OCI-LY7 (cell line): ENCODE results near the gene FANCI. TPM values are rescaled to one million over a fixed set of nuclear protein-coding genes. Genes with fewer than 3 reads are reported as not detected.

Source experiments
- BruUV-seq: library from RNA; stranded (reverse); fragments of 400-500 nt; replicated peaks from 2 replicates; lab custom pipeline; 2021; lab: Mats Ljungman, UMichigan
- CTCF ChIA-PET: fragments of 300-600 bp; sonication (Branson Sonifier 250); formaldehyde crosslinking; loops from one replicate; lab custom pipeline; 2022; ENCODE audit warnings: antibody characterized with exemption; ENCODE audit not compliant: unreplicated experiment; lab: Charles Lee
- POLR2A ChIA-PET: fragments of 300-600 bp; sonication (Branson Sonifier 250); formaldehyde crosslinking; loops from one replicate; lab custom pipeline; 2022; ENCODE audit warnings: antibody characterized with exemption; lab: Charles Lee
- DNase-seq: peaks from one replicate; pipeline ENCODE4 v3.0.0-alpha.2; 2015; ENCODE audit warnings: low spot score
- H2AFZ ChIP-seq: fragments of 200-600 bp; sonication (generic), shearing (Covaris generic); 2 replicates; pipeline ENCODE4 v1.6.1; 2014; ENCODE audit warnings: mild to moderate bottlenecking, antibody characterized with exemption, low read length, moderate library complexity
- H3K27ac ChIP-seq: fragments of 200-600 bp; sonication (generic); 2 replicates; pipeline ENCODE4 v1.5.1; 2014; ENCODE audit warnings: mixed run types, low read depth, mild to moderate bottlenecking, moderate library complexity, low read length, inconsistent platforms; ENCODE audit not compliant: poor library complexity, severe bottlenecking
- H3K36me3 ChIP-seq: fragments of 200-600 bp; sonication (generic); 2 replicates; pipeline ENCODE4 v1.6.1; 2014; ENCODE audit warnings: mild to moderate bottlenecking, antibody characterized with exemption, low read length, moderate library complexity, mixed read lengths; ENCODE audit not compliant: insufficient read depth
- H3K4me1 ChIP-seq: fragments of 200-600 bp; sonication (generic); 2 replicates; pipeline ENCODE4 v1.5.1; 2014; ENCODE audit warnings: mild to moderate bottlenecking, low read length; ENCODE audit not compliant: insufficient read depth, poor library complexity, severe bottlenecking
- H3K4me2 ChIP-seq: fragments of 200-600 bp; sonication (generic); 2 replicates; pipeline ENCODE4 v1.6.1; 2014; ENCODE audit warnings: mild to moderate bottlenecking, low read length
- H3K4me3 ChIP-seq: fragments of 200-600 bp; sonication (generic); 2 replicates; pipeline ENCODE4 v1.5.1; 2014; ENCODE audit warnings: mild to moderate bottlenecking, low read depth, low read length; ENCODE audit not compliant: poor library complexity, severe bottlenecking
- H3K79me2 ChIP-seq: fragments of 200-600 bp; sonication (generic); 2 replicates; pipeline ENCODE4 v1.6.1; 2016; ENCODE audit warnings: low read depth, mild to moderate bottlenecking, low read length, moderate library complexity, mixed read lengths; ENCODE audit not compliant: insufficient read depth
- H3K9me2 ChIP-seq: fragments of 200-600 bp; sonication (generic); 2 replicates; pipeline ENCODE4 v1.6.1; 2016; ENCODE audit warnings: mild to moderate bottlenecking, low read length, mixed read lengths; ENCODE audit not compliant: insufficient read depth
- H3K9me3 ChIP-seq: fragments of 200-600 bp; sonication (generic); 2 replicates; pipeline ENCODE4 v1.6.1; 2014; ENCODE audit warnings: mild to moderate bottlenecking, mixed run types, low read length, mixed read lengths
- H4K20me1 ChIP-seq: fragments of 200-600 bp; sonication (generic); 2 replicates; pipeline ENCODE4 v1.6.1; 2014; ENCODE audit warnings: mild to moderate bottlenecking, antibody characterized with exemption, low read length, moderate library complexity, mixed read lengths; ENCODE audit not compliant: insufficient read depth
- CTCF ChIP-seq: fragments of 200-600 bp; sonication (generic); conservative IDR thresholded peaks from 2 replicates; pipeline ENCODE4 v1.5.1; 2014; ENCODE audit warnings: mild to moderate bottlenecking, antibody characterized with exemption, low read length, moderate library complexity, mixed read lengths
- EZH2phosphoT487 ChIP-seq: fragments of 200-600 bp; sonication (generic); IDR thresholded peaks from 2 replicates; pipeline ENCODE4 v1.6.1; 2018; ENCODE audit warnings: low read depth, borderline replicate concordance, mild to moderate bottlenecking, mixed run types, antibody characterized with exemption, low read length, moderate library complexity, mixed read lengths
- intact Hi-C: fragments of 100-400 bp; cut with micrococcal nuclease; formaldehyde crosslinking; loops from one replicate; pipeline ENCODE4 v1.10.0; 2022; ENCODE audit not compliant: unreplicated experiment
- total RNA-seq, 2 experiments: library from RNA; depleted of rRNA in 1 of 2; stranded (reverse); fragments of >200 nt in 1 of 2; shearing (Covaris generic) in 1 of 2; gene quantifications; 2 replicates each; pipeline ENCODE4 v1.2.3, GENCODE V29; 2014 to 2022

The FANCI gene
- total RNA-seq, 2 experiments from 2014 or later, result 112 to 211 TPM

GRCh38 chr15:89333011-89333860 is 89.5 kb downstream of the FANCI start:
- Histone ChIP-seq H3K9me2 (no peaks in the 10 kb centered on the region), H3K79me2 (peaks cover 49% of the 10 kb centered on the region), H3K9me3 (no peaks in the 10 kb centered on the region), H3K36me3 (peaks cover 52% of the 10 kb centered on the region), H3K4me2 (peak overlapping the region; percentile 85), H3K4me3 (peak overlapping the region; percentile 94), H2AFZ (no peak overlapping the region), H3K27ac (peak overlapping the region; percentile 60), H3K4me1 (peaks cover 39% of the 10 kb centered on the region), H4K20me1 (peaks cover 21% of the 10 kb centered on the region)
- CTCF ChIA-PET, result no interaction called here
- intact Hi-C loops, result no loop called here
- POLR2A ChIA-PET, result interaction anchor here (1.7 kb wide), 1 partner anchor 27 kb away, joined by 4 read pairs; no protein-coding TSS in a partner anchor
- TF ChIP-seq CTCF (no peak), EZH2phosphoT487 (no peak)
- peak; percentile 25 for DNase-seq
- TSS peak; percentile 37 for BruUV-seq

- Histone ChIP-seq H3K79me2 (peaks cover 49% of the 10 kb centered on the region), H3K4me3 (peak overlapping the region; percentile 94), H3K27ac (peak overlapping the region; percentile 60), H3K9me3 (no peaks in the 10 kb centered on the region), H3K4me1 (peaks cover 39% of the 10 kb centered on the region), H3K36me3 (peaks cover 44% of the 10 kb centered on the region), H2AFZ (no peak overlapping the region), H3K4me2 (peak overlapping the region; percentile 85), H4K20me1 (peaks cover 21% of the 10 kb centered on the region), H3K9me2 (no peaks in the 10 kb centered on the region)
- no TSS peak for BruUV-seq
- POLR2A ChIA-PET, result interaction anchor here (1.0 to 1.7 kb wide), 2 partner anchors 28 to 89 kb away, joined by 3 to 4 read pairs; no protein-coding TSS in a partner anchor
- no peak for DNase-seq
- intact Hi-C loops, result loop anchor here (1.0 to 2.0 kb wide), 2 partner anchors 90 to 243 kb away; no protein-coding TSS in a partner anchor
- TF ChIP-seq EZH2phosphoT487 (no peak), CTCF (no peak)
- CTCF ChIA-PET, result interaction anchor here (0.6 kb wide), 1 partner anchor 246 kb away, joined by 3 read pairs; the partner anchor contains the start of gene ABHD2
These were observed 90.3 kb downstream of the FANCI start for GRCh38 chr15:89333959-89334509.
